Esophagus squamous epithelium (tissue), 4 donors: ENCODE data around the gene BACE2.

ENCODE experiments used
- CTCF ChIP-seq, 6 experiments: fragments of 450-650 bp in 4 of 6; fragments of 200-600 bp in 2 of 6; sonication (generic) in 2 of 6; IDR thresholded peaks; one replicate each; pipeline ENCODE4 v1.5.1; 2016 to 2019; ENCODE audit warnings: antibody characterized with exemption in 6 of 6, mild to moderate bottlenecking in 4 of 6, moderate library complexity in 4 of 6
- POLR2A ChIP-seq, 4 donors: fragments of 450-650 bp; IDR thresholded peaks; one replicate each; pipeline ENCODE4 v1.6.1; 2017; ENCODE audit warnings: antibody characterized with exemption in 4 of 4, mild to moderate bottlenecking in 4 of 4, moderate library complexity in 3 of 4

- TF ChIP-seq CTCF (IDR thresholded peaks at IDR 0.05) = no peak
- TF ChIP-seq POLR2A (IDR thresholded peaks at IDR 0.05) = no peak
Measured at GRCh38 chr21:41176846-41177245, 8.9 kb downstream of the BACE2 start.
